ENCODE data around the gene RPS6KA2.
"Not testable (repeated sequence)": the region's sequence is repeated elsewhere in the genome, so short reads cannot be mapped to it uniquely, and the experiment has no call there.

RPS6KA2 gene

DNA sequence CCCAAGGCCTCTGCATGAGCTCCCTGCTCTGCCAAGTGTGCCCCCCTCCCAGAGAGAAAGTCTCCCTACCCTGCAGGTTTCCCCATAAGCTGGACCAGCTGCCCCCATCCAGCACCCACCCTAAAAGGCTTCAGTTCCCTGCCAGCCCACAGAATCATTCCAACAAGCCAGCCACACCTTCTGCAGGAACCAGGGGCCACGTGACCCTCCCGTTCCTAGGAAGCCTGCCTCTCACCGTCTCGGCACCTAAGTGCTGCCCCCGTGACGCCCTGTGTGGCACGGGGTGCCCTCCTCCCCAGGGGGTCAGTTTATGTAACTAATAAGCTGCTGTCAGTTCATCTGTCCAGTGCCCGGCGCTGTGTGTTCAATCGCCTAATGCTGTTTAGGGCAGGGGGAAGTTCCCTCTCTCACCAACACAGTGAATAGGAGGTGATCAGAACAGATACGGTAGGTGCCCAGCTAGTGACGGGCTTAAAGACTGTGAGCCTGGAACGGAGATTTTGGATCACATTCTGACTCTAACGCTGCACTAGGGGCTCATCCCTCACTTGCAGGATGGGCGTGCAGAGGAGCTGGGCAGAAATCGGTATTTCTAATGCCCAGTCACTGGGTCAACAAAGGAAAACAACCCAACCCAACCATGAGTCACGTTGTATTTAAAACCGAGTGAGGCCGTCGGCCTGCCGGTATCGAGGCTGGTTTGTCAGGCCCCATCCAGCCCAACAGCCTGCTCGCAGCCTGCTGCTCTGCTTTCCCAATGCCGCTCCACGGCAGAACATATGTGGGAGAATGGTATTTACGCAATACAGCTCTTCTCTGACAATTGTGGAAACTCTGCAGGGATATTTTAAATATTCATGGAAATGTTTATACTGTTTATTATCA lies 96.6 kb downstream of the RPS6KA2 start:
- DNase-seq: no peak

DNA sequence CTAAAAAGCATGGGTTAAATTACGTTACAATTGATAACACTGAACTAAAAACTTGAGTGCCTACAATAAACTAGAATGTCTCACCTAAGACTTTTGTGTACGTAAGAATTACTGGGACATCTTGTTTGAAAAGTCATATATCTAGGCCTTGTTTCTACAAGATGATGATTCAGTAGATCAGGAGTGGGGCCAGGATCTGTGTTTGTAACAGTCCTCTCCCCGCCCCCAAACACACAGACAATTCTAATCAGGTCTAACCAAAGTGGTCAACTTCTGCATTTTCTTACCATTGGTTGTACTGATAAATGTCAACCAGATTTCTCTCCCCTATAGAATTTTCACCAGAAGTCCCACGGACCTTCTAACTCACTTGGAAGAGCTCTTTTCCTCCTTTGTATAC lies 97.5 kb downstream of the RPS6KA2 start:
- no peak for DNase-seq

DNA sequence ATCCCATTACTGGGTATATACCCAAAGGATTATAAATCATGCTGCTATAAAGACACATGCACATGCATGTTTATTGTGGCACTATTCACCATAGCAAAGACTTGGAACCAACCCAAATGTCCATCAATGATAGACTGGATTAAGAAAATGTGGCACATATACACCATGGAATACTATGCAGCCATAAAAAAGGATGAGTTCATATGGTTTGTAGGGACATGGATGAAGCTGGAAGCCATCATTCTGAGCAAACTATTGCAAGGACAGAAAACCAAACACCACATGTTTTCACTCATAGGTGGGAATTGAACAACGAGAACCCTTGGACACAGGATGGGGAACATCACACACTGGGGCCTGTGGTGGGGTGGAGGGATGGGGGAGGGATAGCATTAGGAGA lies 98.0 kb downstream of the RPS6KA2 start:
- DNase-seq: not testable (repeated sequence)

- no peak for DNase-seq
These were observed 99.2 kb downstream of the RPS6KA2 start for GRCh38 chr6:166527849-166528248.

DNA sequence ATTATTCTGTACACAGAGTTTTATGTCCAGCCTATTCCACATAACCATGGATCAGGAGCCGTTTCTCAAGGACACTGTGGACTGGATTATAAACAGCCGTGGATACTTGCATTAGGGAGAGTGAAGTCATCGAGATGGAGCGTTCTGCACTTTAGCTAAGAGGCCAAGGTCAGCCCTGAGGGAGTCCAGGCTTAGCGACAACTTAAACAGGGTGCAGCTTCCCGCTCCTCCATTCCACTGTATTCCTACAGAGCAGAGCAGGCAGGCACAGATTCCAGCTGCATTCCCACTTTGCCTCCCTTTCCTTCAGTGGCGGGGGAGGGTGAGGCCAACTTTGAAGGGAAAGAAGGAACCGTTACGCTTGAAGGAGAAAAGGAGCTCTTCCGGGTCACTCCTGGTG lies 100.1 kb downstream of the RPS6KA2 start:
- DNase-seq: no peak

GRCh38 chr6:166525567-166525966 lies 101.5 kb downstream of the RPS6KA2 start:
- DNase-seq: no peak

DNA sequence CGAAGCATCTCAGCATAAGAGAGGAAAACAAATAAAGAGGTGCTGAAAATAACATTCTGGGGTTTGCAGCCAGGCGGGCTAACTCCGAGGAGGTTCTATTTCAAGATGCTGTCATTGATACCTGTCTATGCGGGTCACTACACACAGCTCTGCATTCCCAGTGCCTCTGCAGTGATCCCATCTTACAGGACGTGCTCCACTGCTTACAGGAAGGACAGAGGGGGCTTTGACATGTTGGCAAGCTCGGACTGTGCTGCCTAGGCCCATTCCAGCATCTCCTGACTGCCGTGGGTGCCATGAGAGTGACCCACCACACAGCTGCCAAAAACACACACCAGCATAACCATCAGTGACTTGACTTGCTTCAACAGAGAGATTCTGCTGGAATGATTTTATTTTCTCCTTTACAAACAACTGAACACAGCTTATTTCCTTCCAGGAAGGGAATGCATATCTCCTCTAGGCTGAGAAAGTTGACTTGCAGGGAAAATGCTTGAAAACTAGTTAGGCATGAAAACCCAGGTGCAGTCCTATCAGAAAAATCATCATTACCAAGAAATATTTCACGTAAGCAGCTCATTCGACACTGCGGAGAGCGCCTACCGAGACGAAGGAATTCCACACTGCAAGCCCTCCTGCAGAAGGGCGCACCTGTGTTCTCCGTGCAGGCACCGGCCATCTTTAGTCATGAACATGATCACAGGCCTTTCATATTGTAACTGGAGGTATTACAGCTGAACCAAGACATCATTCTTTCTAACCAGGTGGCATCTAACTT lies 103.1 kb downstream of the RPS6KA2 start:
- DNase-seq: peak; percentile 37

- no peak for DNase-seq
These were observed 105.9 kb downstream of the RPS6KA2 start for GRCh38 chr6:166520905-166521834.

DNA sequence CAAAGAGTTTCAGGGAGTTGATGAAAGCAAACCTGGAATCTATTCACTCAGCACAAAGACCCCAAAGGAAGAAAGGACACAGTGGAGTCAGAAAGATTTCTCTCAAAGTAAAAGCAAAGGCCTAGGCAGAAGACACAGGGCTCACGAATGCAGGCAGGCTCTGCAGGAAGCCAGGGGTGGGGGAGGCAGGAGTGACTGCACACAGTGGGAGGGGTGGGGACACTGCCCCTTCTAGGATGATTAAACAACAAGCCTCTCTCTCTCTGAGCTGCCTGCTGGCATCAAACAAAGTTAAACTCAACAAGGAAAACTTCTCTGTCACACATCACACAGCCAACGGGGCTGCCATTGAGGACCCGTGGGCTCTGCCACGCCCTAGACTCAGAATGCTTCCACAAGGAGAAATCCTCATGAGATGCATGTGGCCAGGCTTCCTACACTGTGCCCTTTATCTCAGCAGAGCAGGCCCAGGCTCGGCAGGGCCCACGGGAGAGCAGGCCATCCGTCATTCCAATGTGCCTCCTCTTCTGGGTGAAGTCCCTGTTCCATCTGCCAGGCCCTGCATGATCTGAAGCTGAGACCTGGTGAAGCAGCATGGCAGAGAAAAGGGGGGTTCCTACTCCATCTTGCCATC lies 110.7 kb downstream of the RPS6KA2 start:
- DNase-seq: no peak

- no peak for DNase-seq
These were observed 111.8 kb downstream of the RPS6KA2 start for GRCh38 chr6:166515072-166515810.

DNA sequence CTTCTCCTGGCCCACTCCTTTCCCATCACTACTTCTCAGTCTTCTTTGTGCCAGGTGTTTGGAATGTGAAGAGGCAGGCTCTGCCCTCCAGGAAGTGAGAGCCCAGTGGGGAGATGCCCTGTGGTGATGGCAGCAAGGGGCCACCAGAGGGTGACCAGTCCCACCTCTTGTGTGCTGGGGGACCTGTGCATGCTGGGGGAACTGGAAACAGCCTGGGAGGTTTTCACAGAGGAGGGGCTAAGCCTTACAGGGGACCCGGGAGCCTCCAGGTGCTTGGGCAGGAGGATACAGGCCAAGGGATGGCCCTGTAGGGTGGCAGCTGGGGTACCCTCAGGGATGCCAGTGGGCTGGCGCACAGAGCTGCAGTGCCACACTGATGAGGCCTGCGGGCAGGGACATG lies 112.9 kb downstream of the RPS6KA2 start:
- DNase-seq: no peak

GRCh38 chr6:166512567-166512966 lies 114.5 kb downstream of the RPS6KA2 start:
- no peak for DNase-seq

DNA sequence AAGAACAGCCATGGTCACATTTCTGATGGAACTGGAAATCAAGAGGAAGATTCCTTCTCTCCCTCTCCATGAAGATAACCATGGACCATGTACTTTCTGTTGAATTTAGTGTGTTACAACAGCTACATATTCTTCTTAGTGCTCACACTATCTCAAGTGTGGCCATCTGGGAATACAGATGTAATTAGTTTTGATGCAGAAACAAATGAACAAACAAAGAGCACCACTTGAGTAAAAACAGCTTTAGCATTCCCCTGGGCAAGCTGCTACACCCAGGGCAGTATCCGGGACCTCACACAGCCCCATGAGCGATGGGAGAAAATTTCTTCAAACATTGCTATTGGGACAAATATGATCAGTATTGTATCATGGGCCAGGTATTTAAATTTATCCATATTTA lies 115.7 kb downstream of the RPS6KA2 start:
- no peak for DNase-seq

- no peak for DNase-seq
These were observed 117.9 kb downstream of the RPS6KA2 start for GRCh38 chr6:166509193-166509592.

DNA sequence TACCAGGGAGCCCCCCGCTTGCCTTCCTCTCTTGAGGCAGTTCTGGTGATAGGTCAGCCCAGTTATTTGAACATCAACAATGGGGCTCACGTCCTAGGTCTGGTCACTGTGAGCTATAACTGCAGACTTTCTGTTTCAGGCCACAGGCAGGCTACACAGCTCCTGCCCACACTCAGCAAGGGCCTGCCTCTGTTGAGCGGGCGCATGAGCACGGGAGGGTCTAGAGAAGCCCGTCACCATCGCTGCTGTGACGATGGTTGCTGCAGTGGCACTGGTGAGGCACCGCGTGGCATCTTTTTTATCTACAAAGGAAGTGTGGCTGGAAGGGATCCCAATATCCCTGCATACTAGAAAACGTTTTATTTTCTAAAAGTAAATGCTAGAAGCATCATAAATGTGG lies 118.3 kb downstream of the RPS6KA2 start:
- no peak for DNase-seq

DNA sequence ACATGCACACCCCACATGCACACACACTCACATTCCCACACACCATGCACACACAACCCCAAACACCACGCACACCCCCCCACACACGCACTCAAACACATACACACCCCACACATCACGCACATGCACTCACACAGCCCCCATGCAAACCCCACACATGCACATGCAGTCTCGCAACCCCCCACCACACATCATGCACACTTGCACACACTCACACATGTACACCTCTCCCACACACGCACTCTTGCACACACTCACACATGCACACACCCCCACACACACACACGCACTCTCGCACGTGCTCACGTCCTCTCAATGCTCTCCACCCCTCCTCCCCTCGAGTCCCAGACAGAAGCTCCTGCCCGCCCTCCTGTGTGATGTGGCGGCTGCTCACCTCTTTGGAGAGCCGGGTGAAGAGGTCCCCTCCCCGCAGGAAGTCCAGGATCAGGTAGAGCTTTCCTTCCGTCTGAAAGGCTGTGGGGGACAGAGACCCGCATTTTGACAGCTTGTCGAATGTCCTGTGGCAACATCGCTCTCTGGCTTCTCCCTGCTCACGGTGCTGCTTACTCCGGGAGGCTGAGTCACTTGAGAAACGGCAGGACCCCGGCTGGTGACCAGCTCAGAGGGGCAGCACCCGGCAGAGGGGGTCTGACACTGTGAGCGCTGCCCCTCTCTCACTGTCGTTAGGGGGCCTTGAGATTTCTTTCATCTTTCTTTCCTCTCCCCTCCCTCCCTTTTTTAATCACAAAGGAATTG lies 119.1 kb downstream of the RPS6KA2 start:
- DNase-seq: no peak

DNA sequence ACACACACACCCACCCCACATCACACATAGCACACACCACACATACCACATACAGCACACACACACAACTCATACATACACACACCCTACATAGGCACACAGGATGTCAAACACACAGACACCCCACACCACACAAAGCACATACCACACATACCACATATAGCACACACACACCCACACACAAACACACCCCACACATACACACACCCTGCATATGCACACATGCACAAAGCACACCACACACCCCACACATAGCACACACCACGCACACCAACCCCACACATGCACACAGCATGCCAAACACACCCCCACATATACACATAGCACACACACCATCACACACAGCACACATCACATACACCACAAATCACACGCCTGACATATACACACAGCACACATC lies 119.7 kb downstream of the RPS6KA2 start:
- DNase-seq: no peak

DNA sequence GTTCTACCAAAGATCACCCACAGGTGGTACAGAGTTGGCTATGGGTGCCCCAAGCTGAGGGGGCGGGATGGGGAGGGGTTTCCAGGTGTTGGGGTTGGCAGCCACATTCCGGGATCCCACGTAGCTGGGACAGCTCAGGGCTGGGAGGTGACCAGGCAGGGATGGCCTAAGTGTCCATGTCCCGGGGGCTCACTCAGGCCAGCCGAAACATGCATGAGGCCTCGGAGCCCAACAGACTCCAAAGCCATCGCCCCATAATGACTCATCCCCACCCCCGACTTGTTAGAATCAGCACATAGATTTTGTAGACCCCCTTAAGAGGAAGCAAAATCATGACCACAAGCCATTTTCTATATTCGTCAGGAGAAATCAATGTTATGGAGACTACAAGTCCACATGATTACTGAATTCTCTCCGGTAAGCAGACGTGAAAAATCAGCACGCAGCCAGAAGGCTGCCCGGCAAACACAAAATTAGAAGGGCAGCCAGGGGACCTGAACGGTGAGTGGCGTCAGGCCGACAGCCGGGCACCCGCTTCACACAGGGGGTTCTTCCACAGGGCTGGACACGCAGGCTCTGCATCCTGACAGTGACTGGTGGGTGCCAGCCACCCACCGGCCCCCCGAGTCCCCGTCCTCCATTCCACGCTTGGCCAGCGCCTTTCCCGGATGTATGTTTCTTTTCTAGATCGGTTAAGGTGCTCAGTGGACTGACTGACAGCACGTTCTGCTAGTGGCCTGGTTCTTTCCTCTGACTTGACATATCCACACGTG lies 121.7 kb downstream of the RPS6KA2 start:
- DNase-seq: no peak

DNA sequence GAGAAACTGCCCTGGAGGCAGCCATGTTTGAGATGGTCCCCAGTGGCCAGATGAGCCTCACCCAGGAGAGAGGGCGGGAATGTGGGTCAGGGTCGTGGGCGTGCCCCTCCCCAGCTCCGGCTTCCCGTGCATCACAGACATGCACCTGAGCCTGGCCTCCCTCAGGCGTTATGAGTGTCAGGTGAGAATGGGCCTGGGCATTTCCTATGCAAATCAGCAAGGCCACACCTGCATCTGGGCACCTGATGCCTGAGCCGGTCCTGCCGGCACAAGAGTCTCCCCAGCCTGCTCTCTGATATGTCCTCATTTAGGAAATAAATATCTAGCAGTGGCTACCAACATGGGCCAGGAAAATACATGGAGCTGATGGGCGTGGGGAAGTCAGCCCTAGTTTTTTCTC lies 123.0 kb downstream of the RPS6KA2 start:
- DNase-seq: no peak
